NCI-H1417 (cell line): ENCODE measurements around the gene SLC25A44.
A peak's percentile ranks its signal among the peaks of the same experiment; 100 is the strongest.
"Not testable (repeated sequence)": the region's sequence is repeated elsewhere in the genome, so short reads cannot be mapped to it uniquely, and the experiment has no call there.

ENCODE experiments used
- DNase-seq, 3 experiments: peaks; one replicate each; lab custom pipeline; 2025; lab: John Stamatoyannopoulos, UW

The SLC25A44 gene

DNA sequence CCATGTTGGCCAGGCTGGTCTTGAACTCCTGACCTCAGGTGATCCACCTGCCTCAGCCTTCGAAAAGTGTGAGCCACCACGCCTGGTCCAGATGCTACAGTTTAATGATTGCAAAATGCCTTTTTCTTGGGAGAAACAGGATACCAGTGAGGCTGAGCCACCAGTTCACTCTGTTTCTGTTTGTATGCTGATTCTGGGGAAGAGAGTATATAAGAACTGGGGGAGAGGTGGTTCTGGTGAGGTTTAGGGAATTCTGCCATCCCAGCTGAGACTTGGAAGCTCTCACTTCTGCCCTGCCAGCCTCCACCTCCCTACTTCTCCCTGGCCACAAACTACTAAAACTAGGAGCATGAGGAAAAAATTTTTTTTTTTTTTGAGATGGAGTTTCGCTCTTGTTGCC lies 10.8 kb downstream of the SLC25A44 start:
- DNase-seq: no peak

DNA sequence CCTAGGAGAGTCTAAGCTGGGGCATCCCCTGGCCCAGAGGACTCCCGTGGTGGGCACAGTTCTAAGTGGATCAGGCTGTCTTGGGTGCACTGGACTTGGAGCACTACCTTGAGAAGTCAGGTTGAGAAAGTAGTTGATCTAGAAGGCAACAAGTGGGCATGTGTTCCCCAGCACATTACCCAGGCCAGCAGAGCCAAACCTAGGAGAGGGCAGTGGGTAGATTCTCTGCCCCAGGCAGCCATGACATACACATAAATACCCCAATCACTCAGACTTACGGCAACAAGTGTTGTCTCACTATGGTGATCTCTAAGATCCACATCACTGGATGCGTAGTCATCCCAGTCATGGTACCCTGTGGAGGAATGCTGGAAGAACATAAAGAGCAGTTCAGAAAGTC lies 17.3 kb downstream of the SLC25A44 start:
- DNase-seq: no peak

DNA sequence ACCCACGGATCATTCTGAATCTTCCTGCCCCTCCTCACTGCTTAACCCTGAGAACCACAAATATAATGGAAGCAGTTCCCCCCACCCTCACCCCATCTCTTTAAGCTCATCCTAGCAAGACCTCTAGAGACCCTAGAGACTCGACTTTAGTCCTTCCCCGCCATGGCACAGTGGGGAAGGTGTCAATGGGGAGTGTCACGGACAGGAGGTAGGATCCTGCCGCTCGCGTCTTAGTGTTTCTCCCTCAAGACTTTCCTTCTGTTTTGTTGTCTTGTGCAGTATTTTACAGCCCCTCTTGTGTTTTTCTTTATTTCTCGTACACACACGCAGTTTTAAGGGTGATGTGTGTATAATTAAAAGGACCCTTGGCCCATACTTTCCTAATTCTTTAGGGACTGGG lies 18.2 kb downstream of the SLC25A44 start:
- peak in 1 of 3 experiments; percentile 31 for DNase-seq

- peak; percentile 98 to 99 (median 98) for DNase-seq
Measured at GRCh38 chr1:156212833-156213643, 19.1 kb downstream of the SLC25A44 start, which contains the start of gene PMF1. Gene PMF1 (plus strand): TSS chr1:156213007. CDS start chr1:156213016, 9 bp downstream.

- DNase-seq: no peak
Measured at GRCh38 chr1:156213644-156213966, 19.7 kb downstream of the SLC25A44 start.

- DNase-seq: no peak
Measured at GRCh38 chr1:156214024-156214748, 20.3 kb downstream of the SLC25A44 start.

GRCh38 chr1:156216361-156217086 lies 22.6 kb downstream of the SLC25A44 start:
- not testable (repeated sequence) for DNase-seq

DNA sequence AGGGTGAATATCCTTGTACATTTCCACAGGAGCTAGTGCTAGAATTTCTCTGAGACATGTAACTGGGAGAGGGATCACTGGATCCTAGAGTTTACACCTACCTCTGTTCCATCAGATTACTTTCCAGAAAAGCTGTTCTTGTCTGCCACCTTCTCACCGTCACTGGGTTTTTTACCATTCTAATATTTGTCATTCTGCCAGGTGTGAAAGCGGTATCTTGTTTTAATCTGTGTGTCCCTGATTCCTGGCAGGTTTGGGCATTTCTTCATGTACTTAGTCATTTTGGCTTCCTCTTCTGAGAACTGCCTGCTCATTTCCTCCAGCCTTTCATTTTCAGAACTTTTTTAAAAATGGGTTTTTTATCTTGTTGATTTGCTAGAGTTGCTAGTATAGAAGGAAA lies 24.0 kb downstream of the SLC25A44 start:
- DNase-seq: no peak

GRCh38 chr1:156220226-156220625 lies 26.3 kb downstream of the SLC25A44 start:
- no peak for DNase-seq

DNA sequence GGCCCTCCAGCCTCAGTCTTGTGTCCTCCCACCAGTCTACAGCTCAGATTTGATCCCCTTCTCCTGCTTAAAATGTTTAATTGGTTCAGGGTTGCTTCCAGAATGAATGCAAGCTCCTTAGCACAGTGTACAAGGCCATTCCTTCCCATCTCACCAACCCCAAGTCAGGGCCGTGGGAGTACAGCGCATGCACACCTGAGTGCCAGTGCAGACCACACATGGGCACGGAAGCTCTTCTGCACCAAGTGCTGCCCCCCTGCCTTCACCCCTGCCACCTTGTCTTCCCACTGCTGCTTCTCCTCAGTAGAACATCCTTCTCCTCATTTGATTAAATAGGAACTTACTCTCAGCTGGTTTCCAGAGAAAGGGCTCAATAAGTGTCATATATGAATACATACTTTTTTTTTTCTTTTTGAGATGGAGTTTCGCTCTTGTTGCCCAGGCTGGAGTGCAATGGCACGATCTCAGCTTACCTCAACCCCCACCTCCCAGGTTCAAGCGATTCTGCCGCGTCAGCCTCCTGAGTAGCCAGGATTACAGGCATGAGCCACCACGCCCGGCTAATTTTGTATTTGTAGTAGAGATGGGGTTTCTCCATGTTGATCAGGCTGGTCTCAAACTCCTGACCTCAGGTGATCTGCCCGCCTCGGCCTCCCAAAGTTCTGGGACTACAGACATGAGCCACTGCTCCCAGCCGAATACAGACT lies 28.2 kb downstream of the SLC25A44 start:
- no peak for DNase-seq

- DNase-seq: no peak
Measured at GRCh38 chr1:156225677-156226014, 31.7 kb downstream of the SLC25A44 start.

- DNase-seq: no peak
Measured at GRCh38 chr1:156226116-156226538, 32.2 kb downstream of the SLC25A44 start.

GRCh38 chr1:156226782-156227181 lies 32.9 kb downstream of the SLC25A44 start:
- no peak for DNase-seq

DNA sequence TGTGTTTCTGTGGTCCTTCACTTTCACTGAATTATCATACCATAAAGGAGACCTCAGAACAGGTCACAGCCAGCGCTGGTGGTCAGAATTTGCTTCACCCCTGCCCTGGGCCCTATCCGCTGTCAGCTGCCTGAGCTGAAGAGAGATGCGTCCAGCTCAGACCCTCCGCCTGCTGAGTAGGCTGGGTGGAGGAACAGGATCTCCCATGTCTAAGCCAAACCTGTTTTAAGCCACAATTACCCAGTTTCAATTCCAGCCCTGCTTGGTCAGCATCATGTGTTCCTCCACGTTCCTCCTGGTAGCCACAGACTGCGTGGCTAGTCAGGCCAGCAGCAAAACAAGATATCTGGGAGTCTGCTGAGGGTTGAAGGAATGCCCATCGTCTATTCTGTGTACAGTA lies 34.6 kb downstream of the SLC25A44 start:
- DNase-seq: no peak

- no peak for DNase-seq
Measured at GRCh38 chr1:156229809-156230472, 36.0 kb downstream of the SLC25A44 start.

DNA sequence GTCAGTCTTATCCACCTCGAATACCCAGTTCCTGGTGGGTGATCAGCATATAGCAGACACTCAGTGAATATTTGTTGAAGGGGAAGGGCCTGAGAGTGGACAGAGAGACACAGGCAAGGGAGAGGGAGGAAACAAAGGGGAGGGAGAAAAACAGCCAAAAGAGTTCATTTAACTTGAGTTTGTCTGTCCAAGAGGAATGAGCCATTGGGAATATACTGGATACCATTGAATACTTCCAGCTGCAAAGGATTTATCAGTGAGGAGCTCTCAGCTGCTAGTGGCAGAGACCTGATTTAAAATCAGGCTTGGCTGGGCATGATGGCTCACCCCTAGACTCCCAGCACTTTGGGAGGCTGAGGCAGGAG lies 36.6 kb downstream of the SLC25A44 start:
- no peak for DNase-seq

- DNase-seq: peak; percentile 15 to 55 (median 53)
Measured at GRCh38 chr1:156232201-156232894, 38.4 kb downstream of the SLC25A44 start.

- no peak for DNase-seq
Measured at GRCh38 chr1:156233426-156234127, 39.7 kb downstream of the SLC25A44 start.

GRCh38 chr1:156236164-156236563 lies 42.3 kb downstream of the SLC25A44 start:
- DNase-seq: no peak

- no peak for DNase-seq
Measured at GRCh38 chr1:156238248-156238647, 44.3 kb downstream of the SLC25A44 start.
